ENCODE measurements around the gene AMZ2.

DNA sequence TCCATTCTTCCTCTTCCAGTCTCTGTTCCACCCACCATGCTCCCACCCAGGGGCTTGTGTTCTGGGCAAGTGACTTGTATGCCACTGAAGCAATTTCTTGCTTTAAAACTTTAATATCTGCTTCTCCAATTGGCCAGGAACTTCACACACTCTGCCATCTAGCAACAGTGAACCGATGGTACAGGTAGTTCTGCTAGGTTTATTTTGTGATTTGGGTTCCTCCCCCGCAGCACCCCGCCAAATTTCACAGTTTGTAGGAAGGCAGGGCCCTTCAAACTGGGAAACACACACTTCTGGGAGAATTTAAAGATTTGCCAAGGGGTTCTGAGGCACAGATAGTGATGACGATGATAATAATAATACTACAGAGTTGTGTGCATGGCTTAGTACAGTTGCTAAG, 46.8 kb downstream of the AMZ2 start:
- TF ChIP-seq, protein P1, sequence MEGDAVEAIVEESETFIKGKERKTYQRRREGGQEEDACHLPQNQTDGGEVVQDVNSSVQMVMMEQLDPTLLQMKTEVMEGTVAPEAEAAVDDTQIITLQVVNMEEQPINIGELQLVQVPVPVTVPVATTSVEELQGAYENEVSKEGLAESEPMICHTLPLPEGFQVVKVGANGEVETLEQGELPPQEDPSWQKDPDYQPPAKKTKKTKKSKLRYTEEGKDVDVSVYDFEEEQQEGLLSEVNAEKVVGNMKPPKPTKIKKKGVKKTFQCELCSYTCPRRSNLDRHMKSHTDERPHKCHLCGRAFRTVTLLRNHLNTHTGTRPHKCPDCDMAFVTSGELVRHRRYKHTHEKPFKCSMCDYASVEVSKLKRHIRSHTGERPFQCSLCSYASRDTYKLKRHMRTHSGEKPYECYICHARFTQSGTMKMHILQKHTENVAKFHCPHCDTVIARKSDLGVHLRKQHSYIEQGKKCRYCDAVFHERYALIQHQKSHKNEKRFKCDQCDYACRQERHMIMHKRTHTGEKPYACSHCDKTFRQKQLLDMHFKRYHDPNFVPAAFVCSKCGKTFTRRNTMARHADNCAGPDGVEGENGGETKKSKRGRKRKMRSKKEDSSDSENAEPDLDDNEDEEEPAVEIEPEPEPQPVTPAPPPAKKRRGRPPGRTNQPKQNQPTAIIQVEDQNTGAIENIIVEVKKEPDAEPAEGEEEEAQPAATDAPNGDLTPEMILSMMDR (conservative IDR thresholded peaks at IDR 0.05) = no peak
- TF ChIP-seq EZH2 (IDR thresholded peaks at IDR 0.05; ENCODE audit: low read depth) = no peak
